Measurements from ENCODE around the gene OVCH1. TPM values are rescaled to one million over a fixed set of nuclear protein-coding genes. Genes with fewer than 3 reads are reported as not detected.

OVCH1 gene
- total and polyA plus RNA-seq, 9 of the 15 experiments (the other 6 are each of a cell fraction or from before 2014, with no cell fraction given) = not detected

DNA sequence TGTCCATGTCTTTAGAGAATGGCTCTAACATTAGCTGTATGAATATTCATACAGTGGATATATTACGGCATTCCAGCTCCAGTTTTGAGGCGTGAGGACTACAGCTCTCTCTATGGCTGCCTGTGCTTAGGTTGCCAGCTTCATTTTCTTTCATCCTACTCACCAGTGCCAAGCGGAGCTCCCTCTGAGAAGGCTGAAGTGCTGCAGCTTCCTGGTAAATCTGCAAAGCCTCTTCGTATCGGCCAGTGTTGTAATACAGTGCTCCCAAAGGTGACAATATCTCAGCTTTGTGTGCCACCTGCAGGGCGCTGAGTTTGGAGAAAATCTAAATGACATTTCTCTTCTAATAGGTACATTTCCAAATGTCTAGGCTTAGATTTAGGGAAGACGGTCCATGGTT, 19.8 kb upstream of the OVCH1 start (continued):
- TF ChIP-seq, protein P1, sequence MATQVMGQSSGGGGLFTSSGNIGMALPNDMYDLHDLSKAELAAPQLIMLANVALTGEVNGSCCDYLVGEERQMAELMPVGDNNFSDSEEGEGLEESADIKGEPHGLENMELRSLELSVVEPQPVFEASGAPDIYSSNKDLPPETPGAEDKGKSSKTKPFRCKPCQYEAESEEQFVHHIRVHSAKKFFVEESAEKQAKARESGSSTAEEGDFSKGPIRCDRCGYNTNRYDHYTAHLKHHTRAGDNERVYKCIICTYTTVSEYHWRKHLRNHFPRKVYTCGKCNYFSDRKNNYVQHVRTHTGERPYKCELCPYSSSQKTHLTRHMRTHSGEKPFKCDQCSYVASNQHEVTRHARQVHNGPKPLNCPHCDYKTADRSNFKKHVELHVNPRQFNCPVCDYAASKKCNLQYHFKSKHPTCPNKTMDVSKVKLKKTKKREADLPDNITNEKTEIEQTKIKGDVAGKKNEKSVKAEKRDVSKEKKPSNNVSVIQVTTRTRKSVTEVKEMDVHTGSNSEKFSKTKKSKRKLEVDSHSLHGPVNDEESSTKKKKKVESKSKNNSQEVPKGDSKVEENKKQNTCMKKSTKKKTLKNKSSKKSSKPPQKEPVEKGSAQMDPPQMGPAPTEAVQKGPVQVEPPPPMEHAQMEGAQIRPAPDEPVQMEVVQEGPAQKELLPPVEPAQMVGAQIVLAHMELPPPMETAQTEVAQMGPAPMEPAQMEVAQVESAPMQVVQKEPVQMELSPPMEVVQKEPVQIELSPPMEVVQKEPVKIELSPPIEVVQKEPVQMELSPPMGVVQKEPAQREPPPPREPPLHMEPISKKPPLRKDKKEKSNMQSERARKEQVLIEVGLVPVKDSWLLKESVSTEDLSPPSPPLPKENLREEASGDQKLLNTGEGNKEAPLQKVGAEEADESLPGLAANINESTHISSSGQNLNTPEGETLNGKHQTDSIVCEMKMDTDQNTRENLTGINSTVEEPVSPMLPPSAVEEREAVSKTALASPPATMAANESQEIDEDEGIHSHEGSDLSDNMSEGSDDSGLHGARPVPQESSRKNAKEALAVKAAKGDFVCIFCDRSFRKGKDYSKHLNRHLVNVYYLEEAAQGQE (IDR thresholded peaks at IDR 0.05; ENCODE audit: borderline replicate concordance) = peak; percentile 56; the same call in 1 of the 2 replicates
- TF ChIP-seq, protein P1 (CRISPR knock-in tag; IDR thresholded peaks at IDR 0.05; ENCODE audit: low read depth) = no peak
- no peak for TF ChIP-seq PHF8 (IDR thresholded peaks at IDR 0.05; ENCODE audit: borderline replicate concordance, low read length)

Measured in K562 (cell line).